Astrocyte (in vitro differentiated cells and primary cell): Measurements from ENCODE around the gene MFSD6L.

Experiments
- CTCF ChIP-seq: IDR thresholded peaks from 2 replicates; pipeline ENCODE4 v1.5.1; 2011; ENCODE audit warnings: low read depth, mild to moderate bottlenecking, inconsistent platforms, low read length, moderate library complexity; ENCODE audit not compliant: insufficient read depth
- EZH2 ChIP-seq: IDR thresholded peaks from 2 replicates; pipeline ENCODE4 v1.6.1; 2012; ENCODE audit warnings: mild to moderate bottlenecking, low read length, inconsistent platforms; ENCODE audit not compliant: insufficient read depth

GRCh38 chr17:8758137-8758596, 41.0 kb downstream of the MFSD6L start, which contains the start of gene SPDYE4:
- TF ChIP-seq EZH2: no peak
- TF ChIP-seq CTCF: no peak
